Measurements from ENCODE around the gene FBXO9. TPM values are rescaled to one million over a fixed set of nuclear protein-coding genes. Genes with fewer than 3 reads are reported as not detected.

FBXO9 gene
- total RNA-seq, 2 experiments from 2014 or later: 54.8 to 56.8 TPM

DNA sequence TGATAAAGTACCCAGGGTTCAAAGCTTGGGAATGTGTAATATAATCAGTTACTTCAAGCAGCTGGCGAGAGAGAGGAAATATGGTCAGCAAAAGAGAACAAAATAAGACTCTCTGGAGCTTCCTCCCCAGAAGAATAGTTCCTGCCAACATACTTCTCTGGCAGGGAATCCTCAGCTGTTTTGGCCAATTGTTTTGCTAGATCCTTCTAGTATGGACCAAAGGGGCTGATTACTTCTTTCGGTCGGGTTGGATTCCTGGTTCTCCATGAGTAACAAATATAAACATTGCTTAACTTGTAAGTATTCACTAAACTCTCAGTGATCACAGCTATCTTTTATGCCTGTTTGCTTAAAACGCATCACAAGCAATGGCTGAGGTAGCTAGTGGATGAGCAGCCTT lies 31.4 kb upstream of the FBXO9 start:
- no peaks in the 10 kb centered on the region for H3K9me3 Mint-ChIP-seq (ENCODE audit: insufficient read depth)
- H3K27me3 Mint-ChIP-seq (ENCODE audit: low read depth): no peaks in the 10 kb centered on the region
- CTCF ChIA-PET: interaction anchor here (1.1 kb wide), 1 partner anchor 38 kb away, joined by 4 read pairs; the partner anchor contains the start of gene GSTA4
- ATAC-seq (no peak), DNase-seq (no peak)
- H3K27ac Mint-ChIP-seq: no peak overlapping the region
- peaks cover 2% of the 10 kb centered on the region for H3K36me3 Mint-ChIP-seq (ENCODE audit: low read depth)
- H3K4me1 Mint-ChIP-seq (ENCODE audit: low read depth): no peaks in the 10 kb centered on the region
- H3K4me3 Mint-ChIP-seq: no peak overlapping the region
- POLR2A ChIA-PET: no interaction called here

DNA sequence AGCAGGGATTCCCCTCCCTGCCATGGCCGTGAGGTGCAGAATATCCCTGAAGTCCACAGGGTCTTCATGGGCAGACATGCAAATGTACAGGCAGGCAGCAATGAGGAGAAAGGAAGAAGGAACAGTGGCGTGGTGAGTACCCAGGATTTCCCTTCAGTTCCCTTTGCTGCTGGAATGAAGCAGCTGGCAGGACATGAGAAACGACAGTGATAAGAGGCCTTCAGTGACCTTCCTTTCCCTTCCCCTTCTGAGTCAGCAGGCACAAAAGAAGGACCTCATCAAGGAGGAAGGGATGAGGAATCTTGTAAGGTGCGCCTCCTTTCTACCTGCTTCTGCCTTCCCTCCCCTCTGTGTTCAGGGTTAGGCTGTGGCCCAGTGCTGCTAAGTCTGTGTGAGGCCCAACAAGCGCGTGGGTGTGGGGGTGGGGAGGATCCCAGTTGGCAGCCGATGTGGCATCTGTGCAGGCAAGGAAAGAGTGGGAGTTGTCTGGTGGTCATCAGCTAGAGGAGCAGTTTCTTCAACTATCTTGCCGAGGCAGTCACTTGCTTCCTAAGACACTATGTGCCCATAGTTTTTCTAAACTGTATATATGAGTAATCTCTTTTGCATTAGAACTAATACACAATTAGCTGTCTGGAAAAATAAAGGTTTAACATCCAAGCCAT lies 29.5 kb upstream of the FBXO9 start:
- Mint-ChIP-seq H3K36me3 (ENCODE audit: low read depth) (peaks cover 14% of the 10 kb centered on the region), H3K27me3 (ENCODE audit: low read depth) (no peaks in the 10 kb centered on the region), H3K4me3 (no peak overlapping the region), H3K9me3 (ENCODE audit: insufficient read depth) (no peaks in the 10 kb centered on the region), H3K27ac (no peak overlapping the region), H3K4me1 (ENCODE audit: low read depth) (no peaks in the 10 kb centered on the region)
- DNase-seq (no peak), ATAC-seq (no peak)
- ChIA-PET POLR2A (no interaction called here), CTCF (no interaction called here)

- no peak overlapping the region for H3K27ac Mint-ChIP-seq
- H3K36me3 Mint-ChIP-seq (ENCODE audit: low read depth): peaks cover 16% of the 10 kb centered on the region
- H3K9me3 Mint-ChIP-seq (ENCODE audit: insufficient read depth): no peaks in the 10 kb centered on the region
- CTCF ChIA-PET: no interaction called here
- no peaks in the 10 kb centered on the region for H3K4me1 Mint-ChIP-seq (ENCODE audit: low read depth)
- no peaks in the 10 kb centered on the region for H3K27me3 Mint-ChIP-seq (ENCODE audit: low read depth)
- no peak overlapping the region for H3K4me3 Mint-ChIP-seq
- ATAC-seq (no peak), DNase-seq (no peak)
- POLR2A ChIA-PET: interaction anchor here (1.0 kb wide), 1 partner anchor 19 kb away, joined by 3 read pairs; no protein-coding TSS in a partner anchor
These were observed 27.1 kb upstream of the FBXO9 start for GRCh38 chr6:53038141-53038540.

GRCh38 chr6:53038596-53038995 lies 26.6 kb upstream of the FBXO9 start:
- Mint-ChIP-seq H3K27me3 (ENCODE audit: low read depth) (no peaks in the 10 kb centered on the region), H3K36me3 (ENCODE audit: low read depth) (peaks cover 16% of the 10 kb centered on the region), H3K9me3 (ENCODE audit: insufficient read depth) (no peaks in the 10 kb centered on the region), H3K4me1 (ENCODE audit: low read depth) (no peaks in the 10 kb centered on the region), H3K4me3 (no peak overlapping the region), H3K27ac (no peak overlapping the region)
- ATAC-seq: no peak
- ChIA-PET POLR2A (no interaction called here), CTCF (no interaction called here)
- no peak for DNase-seq

GRCh38 chr6:53041356-53041755 lies 23.8 kb upstream of the FBXO9 start:
- POLR2A ChIA-PET: no interaction called here
- no peak overlapping the region for H3K27ac Mint-ChIP-seq
- CTCF ChIA-PET: no interaction called here
- no peak for ATAC-seq
- no peak overlapping the region for H3K4me3 Mint-ChIP-seq
- no peaks in the 10 kb centered on the region for H3K9me3 Mint-ChIP-seq (ENCODE audit: insufficient read depth)
- peaks cover 16% of the 10 kb centered on the region for H3K36me3 Mint-ChIP-seq (ENCODE audit: low read depth)
- no peaks in the 10 kb centered on the region for H3K27me3 Mint-ChIP-seq (ENCODE audit: low read depth)
- no peaks in the 10 kb centered on the region for H3K4me1 Mint-ChIP-seq (ENCODE audit: low read depth)
- DNase-seq: no peak

DNA sequence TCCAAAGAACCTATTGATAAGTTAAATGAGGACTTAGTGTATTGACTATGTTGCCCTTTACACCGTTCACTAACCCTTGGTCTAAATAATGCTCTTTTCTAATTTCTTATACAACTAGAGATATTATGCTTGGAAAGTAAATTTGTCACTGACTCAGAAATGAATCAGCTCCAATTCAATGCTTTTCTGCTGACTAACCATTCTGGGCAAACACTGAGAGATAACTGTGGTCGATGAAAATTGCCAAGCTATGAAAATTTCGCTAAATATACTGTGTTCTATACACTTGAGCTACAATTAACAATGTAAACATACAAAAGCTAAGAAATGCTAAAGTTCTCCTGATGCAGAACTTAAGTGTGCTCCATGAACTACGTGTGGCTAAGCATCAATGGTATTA lies 23.1 kb upstream of the FBXO9 start:
- POLR2A ChIA-PET: interaction anchor here (0.6 kb wide), 1 partner anchor 180 kb away, joined by 3 read pairs; no protein-coding TSS in a partner anchor
- Mint-ChIP-seq H3K27me3 (ENCODE audit: low read depth) (no peaks in the 10 kb centered on the region), H3K4me3 (no peak overlapping the region), H3K27ac (no peak overlapping the region), H3K36me3 (ENCODE audit: low read depth) (peaks cover 14% of the 10 kb centered on the region), H3K4me1 (ENCODE audit: low read depth) (no peaks in the 10 kb centered on the region), H3K9me3 (ENCODE audit: insufficient read depth) (no peaks in the 10 kb centered on the region)
- no peak for DNase-seq
- CTCF ChIA-PET: no interaction called here
- ATAC-seq: no peak

DNA sequence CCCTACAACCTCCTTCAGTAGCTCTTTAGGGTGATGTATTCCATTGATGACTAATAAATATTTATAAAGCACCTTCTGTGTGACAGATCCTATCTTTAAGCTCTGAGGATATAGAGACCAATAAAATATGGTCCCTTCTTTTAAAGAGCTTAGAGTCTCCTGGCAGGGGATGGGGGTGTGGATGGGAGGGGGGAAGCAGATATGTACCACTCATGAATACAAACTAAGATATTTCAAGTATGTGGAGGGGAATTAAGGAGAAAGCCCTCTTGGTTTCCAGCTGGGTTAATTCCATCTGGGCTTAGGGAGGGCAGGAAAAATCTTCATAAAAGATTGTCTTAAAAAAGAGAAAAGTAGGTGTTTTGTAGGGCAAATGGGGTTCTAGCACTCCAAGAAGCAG lies 21.6 kb upstream of the FBXO9 start:
- DNase-seq (no peak), ATAC-seq (no peak)
- H3K4me3 Mint-ChIP-seq: no peak overlapping the region
- H3K36me3 Mint-ChIP-seq (ENCODE audit: low read depth): peaks cover 14% of the 10 kb centered on the region
- H3K9me3 Mint-ChIP-seq (ENCODE audit: insufficient read depth): no peaks in the 10 kb centered on the region
- H3K27ac Mint-ChIP-seq: no peak overlapping the region
- ChIA-PET POLR2A (no interaction called here), CTCF (no interaction called here)
- H3K27me3 Mint-ChIP-seq (ENCODE audit: low read depth): no peaks in the 10 kb centered on the region
- peaks cover 11% of the 10 kb centered on the region for H3K4me1 Mint-ChIP-seq (ENCODE audit: low read depth)

GRCh38 chr6:53044071-53044470 lies 21.1 kb upstream of the FBXO9 start:
- H3K4me1 Mint-ChIP-seq (ENCODE audit: low read depth): peaks cover 16% of the 10 kb centered on the region
- no peak overlapping the region for H3K4me3 Mint-ChIP-seq
- H3K36me3 Mint-ChIP-seq (ENCODE audit: low read depth): peaks cover 11% of the 10 kb centered on the region
- H3K9me3 Mint-ChIP-seq (ENCODE audit: insufficient read depth): no peaks in the 10 kb centered on the region
- ATAC-seq (no peak), DNase-seq (no peak)
- no peaks in the 10 kb centered on the region for H3K27me3 Mint-ChIP-seq (ENCODE audit: low read depth)
- POLR2A ChIA-PET: no interaction called here
- CTCF ChIA-PET: no interaction called here
- no peak overlapping the region for H3K27ac Mint-ChIP-seq

GRCh38 chr6:53044572-53044971 lies 20.6 kb upstream of the FBXO9 start:
- CTCF ChIA-PET: no interaction called here
- Mint-ChIP-seq H3K27me3 (ENCODE audit: low read depth) (no peaks in the 10 kb centered on the region), H3K36me3 (ENCODE audit: low read depth) (peaks cover 8% of the 10 kb centered on the region), H3K9me3 (ENCODE audit: insufficient read depth) (no peaks in the 10 kb centered on the region), H3K4me1 (ENCODE audit: low read depth) (peaks cover 21% of the 10 kb centered on the region), H3K4me3 (no peak overlapping the region), H3K27ac (no peak overlapping the region)
- ATAC-seq: no peak
- no peak for DNase-seq
- POLR2A ChIA-PET: no interaction called here

GRCh38 chr6:53045891-53046673 lies 19.1 kb upstream of the FBXO9 start:
- Mint-ChIP-seq H3K36me3 (ENCODE audit: low read depth) (peaks cover under 1% of the 10 kb centered on the region), H3K4me1 (ENCODE audit: low read depth) (peaks cover 22% of the 10 kb centered on the region), H3K4me3 (no peak overlapping the region), H3K27ac (no peak overlapping the region), H3K27me3 (ENCODE audit: low read depth) (no peaks in the 10 kb centered on the region), H3K9me3 (ENCODE audit: insufficient read depth) (no peaks in the 10 kb centered on the region)
- DNase-seq (no peak), ATAC-seq (no peak)
- POLR2A ChIA-PET: no interaction called here
- CTCF ChIA-PET: no interaction called here

GRCh38 chr6:53048431-53049195 lies 16.6 kb upstream of the FBXO9 start:
- H3K36me3 Mint-ChIP-seq (ENCODE audit: low read depth): peaks cover 2% of the 10 kb centered on the region
- no peaks in the 10 kb centered on the region for H3K27me3 Mint-ChIP-seq (ENCODE audit: low read depth)
- ChIA-PET CTCF (interaction anchor here (0.9 to 2.0 kb wide), 5 partner anchors 20 to 54 kb away, joined by 3 to 10 read pairs (median 3); partner anchors contain the start of gene GSTA4), POLR2A (interaction anchor here (1.0 to 1.7 kb wide), 2 partner anchors 8 to 17 kb away, joined by 4 to 5 read pairs; partner anchors contain the start of gene FBXO9)
- H3K4me1 Mint-ChIP-seq (ENCODE audit: low read depth): peaks cover 22% of the 10 kb centered on the region
- peak; percentile 89 for ATAC-seq
- H3K4me3 Mint-ChIP-seq: peak overlapping the region; percentile 39
- DNase-seq: peak; percentile 33
- no peaks in the 10 kb centered on the region for H3K9me3 Mint-ChIP-seq (ENCODE audit: insufficient read depth)
- no peak overlapping the region for H3K27ac Mint-ChIP-seq

DNA sequence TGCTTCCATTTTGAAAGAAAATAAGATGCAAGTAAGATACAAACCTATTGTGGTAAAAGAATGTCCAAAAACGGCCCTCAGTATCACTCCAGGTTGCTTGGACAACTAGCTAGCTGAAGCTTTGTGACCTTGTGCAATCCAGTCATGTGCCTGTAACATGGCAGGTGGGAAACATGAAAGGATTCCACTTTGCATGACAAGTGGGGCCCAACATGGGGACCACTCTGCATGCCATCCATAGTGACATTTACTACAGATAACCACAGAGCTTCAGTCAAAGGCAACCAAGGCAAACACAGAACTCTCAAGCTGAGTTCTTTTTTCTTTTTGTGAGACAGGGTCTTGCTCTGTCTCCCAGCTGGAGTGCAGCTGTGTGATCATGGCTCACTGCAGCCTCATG lies 15.8 kb upstream of the FBXO9 start:
- DNase-seq: no peak
- peaks cover 22% of the 10 kb centered on the region for H3K4me1 Mint-ChIP-seq (ENCODE audit: low read depth)
- H3K27me3 Mint-ChIP-seq (ENCODE audit: low read depth): no peaks in the 10 kb centered on the region
- ChIA-PET POLR2A (interaction anchor here (1.0 kb wide), 1 partner anchor 16 kb away, joined by 5 read pairs; the partner anchor contains the start of gene FBXO9), CTCF (interaction anchor here (0.9 to 2.0 kb wide), 4 partner anchors 33 to 55 kb away, joined by 3 to 10 read pairs (median 3); partner anchors contain the start of gene GSTA4)
- H3K36me3 Mint-ChIP-seq (ENCODE audit: low read depth): peaks cover 2% of the 10 kb centered on the region
- no peak overlapping the region for H3K4me3 Mint-ChIP-seq
- H3K27ac Mint-ChIP-seq: no peak overlapping the region
- H3K9me3 Mint-ChIP-seq (ENCODE audit: insufficient read depth): no peaks in the 10 kb centered on the region
- no peak for ATAC-seq

All from activated CD8-positive, alpha-beta T cell treated with anti-CD3 and anti-CD28 coated beads, Interleukin-2, amount 10 ng/mL, durations not matched to agents 7 days and 5 days (primary cell).